HG03442 (cell line): ENCODE data around the gene CEP55.
A peak's percentile ranks its signal among the peaks of the same experiment; 100 is the strongest.

Experiments
- ATAC-seq: cut with Tn5 transposase; IDR thresholded peaks from one replicate; pipeline ENCODE4 v1.9.1; 2021; ENCODE audit warnings: mild to moderate bottlenecking, moderate library complexity; ENCODE audit not compliant: unreplicated experiment

Gene CEP55

DNA sequence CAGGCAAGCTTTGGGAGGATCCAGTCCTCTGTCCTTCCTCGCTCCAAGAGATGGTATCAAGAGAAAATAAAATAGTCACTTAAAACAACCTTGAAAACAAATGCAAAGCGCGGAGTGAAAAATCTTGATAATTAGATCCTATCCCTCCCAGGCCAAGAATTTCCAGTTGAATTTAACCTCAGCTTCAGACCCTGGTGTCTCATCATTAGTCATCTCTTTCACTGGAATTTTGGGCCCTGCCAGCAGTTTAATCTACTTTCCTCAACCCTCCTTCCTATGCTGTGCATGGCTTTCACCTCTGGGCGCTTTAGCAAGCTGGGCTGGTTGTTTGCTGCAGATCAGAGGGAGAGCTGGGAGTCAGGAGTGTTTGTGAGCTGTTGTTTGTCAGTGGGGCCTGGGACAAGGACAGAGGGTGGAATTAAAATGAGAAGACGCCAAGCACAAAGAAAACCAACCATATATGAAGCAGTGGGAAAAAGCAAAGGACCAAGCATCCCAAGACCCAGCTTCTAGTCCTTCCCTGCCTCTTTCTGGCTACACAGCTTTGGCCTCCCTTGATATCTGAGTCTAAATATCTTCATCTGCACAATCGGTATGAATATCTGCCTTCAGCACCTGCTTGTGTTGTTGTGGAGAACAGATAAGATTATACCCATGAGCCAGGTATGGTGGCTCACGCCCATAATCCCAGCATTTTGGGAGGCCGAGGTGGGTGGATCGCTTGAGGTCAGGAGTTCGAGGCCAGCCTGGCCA, 27.8 kb upstream of the CEP55 start:
- ATAC-seq = no peak

DNA sequence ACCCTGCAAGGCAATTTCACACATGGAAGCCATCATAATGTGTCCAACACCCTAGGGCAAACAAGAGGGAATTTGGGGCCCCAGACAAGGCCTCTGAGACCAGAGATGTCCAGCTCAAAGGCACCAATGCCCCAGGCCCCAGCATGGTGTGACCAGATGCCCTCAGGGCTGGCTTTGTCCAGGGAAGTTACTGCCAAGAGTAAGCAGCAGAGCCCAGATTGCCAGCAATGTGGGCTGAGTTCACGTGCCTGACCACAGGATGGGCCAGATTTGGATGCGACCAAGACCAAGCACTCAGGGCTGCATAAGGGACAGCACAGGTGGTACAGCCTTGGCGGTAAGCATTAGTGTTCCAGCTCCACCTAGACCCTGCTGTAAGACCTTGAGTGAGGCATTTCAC, 27.0 kb upstream of the CEP55 start:
- ATAC-seq = no peak

DNA sequence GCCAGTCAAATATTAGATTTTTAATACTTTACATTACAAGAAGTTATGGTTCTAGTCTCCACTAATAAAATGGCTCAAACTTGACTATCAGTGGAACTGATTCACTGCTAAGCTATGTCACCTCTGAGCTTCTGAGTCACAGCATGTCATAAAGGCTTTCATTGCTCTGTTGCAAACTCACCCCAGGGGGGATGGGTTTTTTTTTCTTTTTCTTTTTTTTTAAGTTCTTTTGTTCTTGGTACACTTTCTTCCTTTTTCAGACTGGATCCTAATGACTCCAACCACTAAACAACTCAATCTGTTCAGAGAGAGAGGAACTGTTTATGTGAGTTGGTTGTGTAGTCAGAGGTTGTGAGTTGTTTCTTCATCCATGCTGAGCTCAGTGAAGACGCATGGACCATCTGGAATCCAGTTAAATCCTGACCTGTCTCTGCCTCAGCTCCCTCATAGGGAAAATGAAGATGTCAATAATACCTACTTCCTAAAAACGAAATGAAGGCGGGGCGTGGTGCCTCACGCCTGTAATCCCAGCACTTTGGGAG, 25.2 kb upstream of the CEP55 start:
- no peak for ATAC-seq

DNA sequence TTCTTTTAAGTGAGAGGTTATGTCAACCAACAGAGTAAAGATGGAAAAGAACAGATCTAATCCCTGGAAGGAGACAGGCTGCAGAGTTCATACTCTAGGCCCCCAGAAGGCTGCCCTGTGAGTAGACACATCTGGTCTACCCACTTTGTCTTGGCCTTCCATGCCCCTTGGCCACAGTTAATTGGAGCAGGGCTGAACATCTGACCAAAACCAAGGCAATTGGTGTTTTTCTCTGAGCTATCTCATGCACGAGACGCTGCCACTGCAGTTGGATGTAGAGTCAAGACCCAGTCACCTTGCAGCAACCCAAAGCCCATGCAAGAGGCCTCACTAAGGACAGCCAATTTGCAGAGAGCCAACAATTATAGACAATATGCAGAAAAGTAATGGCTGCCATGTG, 23.3 kb upstream of the CEP55 start:
- no peak for ATAC-seq

DNA sequence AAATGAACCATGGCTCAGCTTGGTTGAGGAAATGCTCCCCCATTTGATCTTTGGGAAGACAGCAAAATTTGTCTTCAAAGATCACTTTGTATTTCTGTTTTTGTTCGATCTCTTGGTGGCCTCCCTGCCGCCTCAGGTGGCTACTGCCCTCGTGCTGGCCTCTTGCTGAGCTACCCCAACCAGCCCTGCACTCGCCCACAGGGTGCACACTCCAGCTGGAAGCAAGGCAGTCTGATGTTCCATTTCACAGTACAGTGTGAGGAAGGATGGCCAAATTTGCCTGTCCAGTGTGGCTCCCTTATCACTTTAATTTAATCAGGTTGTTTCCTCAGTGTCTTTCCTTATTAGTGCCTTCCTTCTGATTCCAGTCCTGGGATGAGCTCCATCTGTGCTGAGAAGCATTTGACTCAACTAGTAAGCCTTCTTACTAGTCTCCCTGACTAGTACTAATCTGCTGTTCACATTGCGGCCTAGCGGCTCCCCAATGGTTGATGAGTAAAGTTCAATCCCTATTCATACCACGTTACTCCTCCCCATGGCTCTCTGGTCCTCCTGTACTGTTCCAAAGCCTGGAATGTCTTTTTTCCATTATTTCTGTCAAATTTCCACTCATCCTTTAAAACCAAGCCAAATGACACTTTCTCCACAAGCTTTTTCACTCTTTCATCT, 22.5 kb upstream of the CEP55 start:
- ATAC-seq = no peak

DNA sequence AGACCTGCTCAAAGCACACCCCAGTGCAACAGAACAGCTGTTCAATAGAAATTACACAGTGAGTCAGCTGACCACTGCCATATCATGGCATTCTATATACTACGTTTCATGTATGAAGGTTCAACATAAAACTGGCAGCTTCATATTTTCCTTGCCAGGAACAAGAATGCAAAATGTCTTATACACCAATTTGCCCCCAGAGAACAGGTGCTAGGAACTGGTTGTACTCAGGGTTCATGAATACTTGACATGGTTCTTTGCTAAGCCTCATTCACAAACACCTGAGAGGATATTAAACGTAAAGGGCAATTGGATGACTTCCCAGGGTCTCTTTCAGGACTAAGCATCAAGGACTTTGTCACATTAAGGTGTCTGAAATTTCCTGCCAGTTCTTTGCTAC, 21.2 kb upstream of the CEP55 start:
- ATAC-seq = no peak

DNA sequence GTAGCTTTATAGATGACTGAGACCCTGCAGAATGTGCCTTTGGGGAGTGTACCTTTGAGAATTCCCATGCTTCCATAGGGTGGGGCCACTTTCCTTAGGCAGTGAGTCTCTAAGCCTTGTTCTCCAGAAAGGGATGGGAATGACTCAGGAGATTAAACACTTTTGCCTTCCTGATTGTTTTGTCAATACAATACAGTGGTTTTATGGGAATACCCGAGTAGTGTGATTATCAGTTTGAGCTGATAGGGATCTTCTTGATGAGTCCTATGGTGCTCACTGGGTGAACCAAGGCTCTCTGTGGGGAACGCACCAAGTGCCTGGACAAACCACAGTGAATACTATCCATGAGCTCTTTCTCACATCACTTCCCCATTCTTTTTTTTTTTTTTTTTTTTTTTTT, 20.5 kb upstream of the CEP55 start:
- ATAC-seq = no peak

DNA sequence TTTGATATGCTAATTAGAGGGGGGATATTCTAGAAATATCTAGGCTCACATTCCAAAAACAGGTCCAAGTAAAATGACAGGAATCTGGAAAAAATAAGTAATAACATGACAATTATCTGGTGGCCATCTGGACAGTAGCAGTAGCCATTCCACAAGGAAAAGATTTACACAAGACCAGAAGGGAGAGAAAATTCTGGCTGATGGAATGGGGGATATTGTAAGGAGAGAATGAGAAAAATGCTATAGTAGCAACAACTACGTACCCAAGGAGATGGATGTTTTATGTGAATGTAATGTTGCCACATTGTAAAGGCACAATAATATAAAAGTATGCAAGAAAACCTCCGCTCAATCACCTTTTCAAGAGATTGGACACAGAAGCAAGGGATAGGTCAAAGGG, 19.7 kb upstream of the CEP55 start:
- no peak for ATAC-seq

DNA sequence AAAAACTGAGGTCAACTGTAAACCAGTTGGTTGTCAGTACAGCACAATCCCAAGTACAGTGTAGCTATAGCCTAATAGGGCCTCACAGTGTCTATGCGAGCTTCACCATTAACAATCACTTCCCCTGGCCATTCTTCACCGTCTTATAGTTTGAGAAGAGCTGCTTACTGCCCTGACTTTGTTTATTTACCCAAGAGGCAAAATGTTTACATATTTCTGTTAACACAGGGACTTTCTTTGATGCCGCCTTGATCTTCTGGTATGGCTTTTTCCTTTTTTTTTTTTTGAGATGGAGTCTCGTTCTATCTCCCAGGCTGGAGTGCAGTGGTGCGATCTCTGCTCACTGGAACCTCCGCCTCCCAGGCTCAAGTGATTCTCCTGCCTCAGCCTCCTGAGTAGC, 17.5 kb upstream of the CEP55 start:
- no peak for ATAC-seq

DNA sequence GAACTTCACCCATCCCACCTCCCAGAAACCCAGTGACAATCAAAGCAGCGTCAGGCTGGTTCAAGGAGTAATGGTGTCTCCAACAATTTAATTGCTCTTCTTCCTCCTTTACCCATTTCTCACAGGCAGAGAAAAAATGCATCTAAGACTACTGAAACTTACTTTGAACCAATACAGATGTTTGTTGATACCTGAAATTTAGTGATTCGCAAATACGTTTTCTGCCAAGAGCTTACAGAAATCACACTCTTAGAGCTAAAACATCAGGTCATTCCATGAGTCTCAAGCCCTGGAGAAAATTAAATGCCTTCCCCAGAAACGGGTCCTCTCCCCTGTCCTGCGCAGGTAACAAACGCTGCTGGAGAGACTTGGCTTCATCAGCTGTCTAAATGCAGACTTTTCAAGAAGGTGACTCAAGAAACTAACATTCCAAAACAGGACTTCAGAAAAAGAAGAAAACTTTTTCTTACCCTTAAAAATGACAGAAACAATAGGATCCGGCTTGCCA, 14.7 kb upstream of the CEP55 start:
- ATAC-seq = no peak

DNA sequence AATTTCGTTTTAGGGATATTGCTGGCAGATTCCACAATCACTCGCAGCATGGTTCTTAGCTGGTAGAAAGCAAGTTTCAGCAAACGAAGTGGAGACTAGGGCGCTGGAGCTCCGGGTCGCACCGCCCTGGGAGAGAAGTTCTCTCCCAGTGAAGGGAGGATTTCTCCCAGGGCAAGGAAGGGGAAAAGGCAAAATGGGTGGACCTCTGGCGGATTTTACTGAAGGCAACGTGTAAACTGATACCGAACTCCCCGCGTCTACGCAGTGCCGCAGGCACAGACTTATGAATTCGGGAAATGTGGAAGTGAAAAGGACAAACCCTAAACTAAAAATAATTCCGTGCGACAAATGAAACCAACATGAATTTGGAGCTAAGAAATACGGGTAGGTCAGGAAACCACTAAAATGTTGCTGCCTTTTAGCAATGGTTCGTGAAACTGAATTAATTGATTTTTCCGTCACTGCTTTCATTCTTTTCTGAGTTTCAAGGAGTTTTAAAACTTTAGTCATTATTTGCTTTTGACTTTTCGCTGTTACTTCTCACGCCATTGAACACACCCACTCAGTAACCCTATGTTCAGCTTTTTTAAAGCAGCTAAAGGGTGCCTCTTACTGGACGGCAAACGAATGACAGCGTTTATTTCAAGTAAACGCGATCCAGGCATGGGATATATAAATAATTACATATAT, 14.1 kb upstream of the CEP55 start, which contains the start of gene MYOF:
Gene MYOF (minus strand): TSS at position 190 of the 690 bp plus-strand sequence. CDS start 140 bp downstream, at position 50.
- peak; percentile 81 for ATAC-seq

DNA sequence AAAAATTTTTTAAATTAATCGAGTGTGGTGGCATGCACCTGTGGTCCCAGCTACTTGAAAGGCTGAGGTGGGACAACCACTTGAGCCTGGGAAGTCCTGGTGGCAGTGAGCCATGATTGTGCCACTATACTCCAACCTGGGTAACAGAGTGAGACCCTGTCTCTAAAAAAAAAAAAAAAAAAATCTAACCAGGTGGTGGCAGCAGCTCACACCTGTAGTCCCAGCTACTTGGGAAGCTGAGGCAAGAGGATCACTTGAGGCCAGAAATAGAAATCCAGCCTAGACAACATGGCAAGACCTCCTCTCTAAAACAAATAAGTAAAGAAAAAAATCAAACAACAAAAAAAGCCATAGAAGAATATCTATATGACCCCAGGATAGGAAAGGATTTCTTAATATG, 10.7 kb upstream of the CEP55 start:
- no peak for ATAC-seq

DNA sequence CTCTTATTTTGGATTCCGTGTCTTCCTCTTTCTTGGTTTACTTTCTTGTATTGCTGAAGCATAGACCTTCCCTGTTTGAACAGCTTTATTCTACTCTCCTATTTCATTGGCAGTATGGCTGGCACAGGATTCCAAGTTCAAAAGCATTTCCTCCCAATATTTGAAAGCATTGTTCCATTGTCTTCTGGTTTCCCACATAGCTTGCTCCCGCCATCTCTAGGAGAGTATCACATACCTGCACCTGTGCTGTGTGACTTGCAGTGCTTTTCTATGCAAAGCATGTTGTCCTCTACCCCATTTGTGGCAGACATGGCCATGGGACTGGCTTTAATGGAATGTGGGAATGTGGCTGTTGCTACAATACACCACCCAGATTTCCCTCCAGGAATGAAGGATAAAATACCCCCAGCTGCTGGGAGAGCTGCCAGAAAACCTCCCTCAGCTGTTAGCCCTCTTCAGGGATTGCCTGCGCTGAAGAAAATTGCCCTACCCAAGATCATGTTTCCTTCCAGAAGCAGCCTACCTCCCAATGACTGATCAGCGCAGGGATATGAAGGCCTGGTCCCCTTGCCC, 7.4 kb upstream of the CEP55 start:
- ATAC-seq = no peak

DNA sequence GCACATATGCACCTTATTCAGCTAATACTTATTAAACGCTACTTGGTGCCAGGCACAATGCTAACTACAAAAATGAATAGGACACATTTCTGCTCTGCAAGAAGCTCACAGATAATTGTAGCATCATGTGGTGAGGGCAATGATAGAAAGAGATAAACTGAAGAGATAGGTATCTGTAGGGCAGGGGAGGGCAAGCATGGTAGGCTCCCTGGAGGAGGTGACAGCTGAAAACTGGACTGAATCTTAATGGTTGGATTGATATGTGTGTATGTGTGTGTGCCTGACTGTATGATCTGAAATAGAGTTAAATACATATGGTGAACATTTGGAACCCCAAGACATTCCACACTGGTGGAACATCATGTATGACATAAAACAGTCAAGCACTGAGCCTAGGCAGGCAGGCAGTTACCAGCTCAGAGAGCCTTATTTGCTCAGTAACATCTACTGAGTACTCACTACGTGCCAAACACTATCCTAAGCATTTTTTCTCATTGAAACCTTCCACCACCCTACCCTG, 4.8 kb upstream of the CEP55 start:
- no peak for ATAC-seq

DNA sequence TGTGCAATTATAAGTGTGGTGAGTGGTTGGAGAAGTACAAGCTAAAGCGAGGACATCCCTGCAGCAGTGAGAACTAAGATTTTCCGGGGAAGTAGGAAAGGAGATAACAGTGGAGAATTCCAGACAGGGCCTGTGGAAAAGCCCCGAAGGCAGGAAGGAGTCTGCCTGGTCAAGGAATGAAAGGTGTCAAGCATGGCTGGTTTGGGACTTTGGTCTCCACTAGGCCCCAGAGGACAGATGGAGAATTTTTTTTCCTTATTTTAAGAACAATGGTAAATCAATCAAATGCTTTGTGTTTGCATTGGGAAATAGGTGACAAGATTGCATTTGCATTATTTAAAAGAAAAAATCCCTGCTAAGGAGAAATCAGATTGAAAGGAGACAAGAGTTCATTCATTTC, 3.2 kb upstream of the CEP55 start:
- ATAC-seq = no peak

DNA sequence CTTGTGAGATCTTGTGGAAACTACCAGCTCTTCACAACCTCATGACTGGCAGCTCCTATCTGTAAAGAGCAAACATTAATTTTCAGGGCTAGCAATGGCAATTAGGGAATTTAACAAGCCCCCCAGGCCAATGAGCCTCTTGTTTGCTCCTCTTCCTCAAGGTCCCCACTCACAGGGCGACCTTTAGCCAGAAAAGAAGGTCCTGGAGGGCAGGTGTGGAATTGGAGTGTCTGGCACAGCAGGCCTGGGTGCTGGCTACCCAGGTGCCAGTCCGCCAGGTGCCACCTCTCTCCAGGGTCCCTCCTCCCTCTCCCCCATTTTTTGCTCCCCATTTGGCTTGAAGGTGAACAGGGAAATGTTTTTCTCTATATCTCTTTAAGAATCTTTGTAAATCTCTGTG, 1.9 kb upstream of the CEP55 start:
- no peak for ATAC-seq

DNA sequence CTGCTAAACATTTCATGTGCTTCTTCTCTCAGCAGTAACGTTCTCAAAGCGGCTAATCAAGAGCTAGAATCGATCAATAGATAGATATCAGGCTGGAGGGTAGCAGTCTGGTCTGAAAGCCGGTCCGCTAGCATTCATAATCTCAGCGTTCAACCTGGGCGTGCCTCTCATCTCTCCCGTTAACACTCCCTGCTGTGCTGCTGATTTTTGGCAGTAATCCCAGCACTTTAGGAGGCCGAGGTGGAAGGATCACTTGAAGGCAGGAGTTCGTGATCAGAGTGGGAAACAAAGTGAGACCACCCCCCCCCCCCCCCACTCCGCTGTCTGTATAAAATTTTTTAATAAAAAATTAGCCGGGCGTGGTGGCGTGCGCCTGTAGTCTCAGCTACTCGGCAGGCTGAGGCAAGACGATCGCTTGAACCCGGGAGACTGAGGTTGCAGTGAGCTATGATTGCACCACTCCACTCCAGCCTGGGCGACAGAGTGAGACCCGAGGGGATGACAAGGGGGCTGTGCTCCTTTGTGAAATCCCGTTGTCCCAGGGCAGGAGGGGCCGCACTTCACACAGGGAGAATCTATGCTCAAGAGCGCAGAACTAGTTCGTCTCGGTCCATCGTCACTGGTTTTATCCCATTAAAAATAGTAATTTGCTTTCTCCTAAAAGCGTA, 624 bp upstream of the CEP55 start:
- ATAC-seq = peak; percentile 14

DNA sequence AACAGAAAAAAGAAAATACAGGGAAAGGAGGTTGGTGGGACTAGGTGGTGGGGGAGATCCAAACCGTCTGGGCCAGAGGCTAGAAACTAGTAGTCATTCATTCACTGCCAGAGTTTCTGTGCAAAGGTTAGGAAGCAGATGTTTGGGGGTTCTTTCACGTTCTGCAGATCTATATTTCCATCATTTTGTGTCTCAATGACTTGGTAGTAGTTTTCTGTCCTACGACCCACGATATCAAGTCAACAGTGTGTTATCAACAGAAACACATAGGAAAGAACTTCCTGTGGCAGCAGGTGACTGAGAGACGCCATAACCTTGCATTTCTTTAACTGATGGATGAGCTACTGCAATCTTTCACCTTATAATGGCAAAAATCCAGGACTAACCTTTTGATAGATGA, 1.8 kb downstream of the CEP55 start:
- no peak for ATAC-seq

DNA sequence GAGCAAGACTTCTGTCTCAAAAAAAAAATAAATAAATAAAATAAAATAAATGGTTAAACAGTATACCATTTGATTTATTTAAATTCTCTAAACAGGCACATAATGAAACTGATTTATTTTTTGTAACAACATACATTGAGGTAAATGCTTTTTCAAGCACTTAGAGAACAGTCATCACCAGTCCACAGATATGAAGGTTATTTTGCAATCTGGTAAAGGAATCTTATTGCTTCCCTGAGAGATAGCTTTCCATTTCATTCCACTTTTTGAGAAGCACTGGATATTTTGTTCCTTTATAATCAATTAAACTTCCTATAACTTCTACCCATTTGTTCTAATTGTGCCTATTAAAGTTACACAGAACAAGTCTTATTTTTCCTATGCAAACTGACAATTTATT, 5.2 kb downstream of the CEP55 start:
- ATAC-seq = no peak

DNA sequence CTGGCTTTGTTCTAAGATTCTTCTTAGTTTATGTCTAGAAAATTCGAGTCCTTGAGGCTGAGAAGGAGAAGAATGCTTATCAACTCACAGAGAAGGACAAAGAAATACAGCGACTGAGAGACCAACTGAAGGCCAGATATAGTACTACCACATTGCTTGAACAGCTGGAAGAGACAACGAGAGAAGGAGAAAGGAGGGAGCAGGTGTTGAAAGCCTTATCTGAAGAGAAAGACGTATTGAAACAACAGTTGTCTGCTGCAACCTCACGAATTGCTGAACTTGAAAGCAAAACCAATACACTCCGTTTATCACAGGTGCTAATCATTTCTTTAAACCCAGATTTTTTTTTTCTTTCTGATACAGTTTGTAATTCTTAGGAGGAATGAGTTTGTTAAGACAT, 6.7 kb downstream of the CEP55 start:
- ATAC-seq = peak; percentile 89
